HepG2 (cell line): ENCODE data around the gene RTCA. TPM values are rescaled to one million over a fixed set of nuclear protein-coding genes. Genes with fewer than 3 reads are reported as not detected.

Experiments used
- ARID2 ChIP-seq: sonication (generic); formaldehyde crosslinking; IDR thresholded peaks from 2 replicates; pipeline ENCODE4 v1.8.1; 2022; ENCODE audit warnings: mild to moderate bottlenecking, missing genetic modification reagents, borderline replicate concordance
- FOXK2 ChIP-seq: fragments of 450-650 bp; IDR thresholded peaks from 2 replicates; pipeline ENCODE4 v1.6.1; 2016
- HDAC2 ChIP-seq: sonication (generic); formaldehyde crosslinking; IDR thresholded peaks from 2 replicates; pipeline ENCODE4 v1.4.0; 2020; ENCODE audit warnings: missing genetic modification reagents
- MED13 ChIP-seq: sonication (generic); formaldehyde crosslinking; IDR thresholded peaks from 2 replicates; pipeline ENCODE4 v1.5.0; 2020; ENCODE audit warnings: missing genetic modification reagents
- NFYC ChIP-seq: IDR thresholded peaks from 2 replicates; pipeline ENCODE4 v1.6.1; 2016; ENCODE audit warnings: missing genetic modification reagents, missing compliant biosample characterization
- NRL ChIP-seq: sonication (generic); formaldehyde crosslinking; IDR thresholded peaks from 2 replicates; pipeline ENCODE4 v1.5.0; 2020; ENCODE audit warnings: missing genetic modification reagents, mild to moderate bottlenecking, moderate library complexity, borderline replicate concordance
- POLR2AphosphoS2 ChIP-seq: IDR thresholded peaks from 2 replicates; pipeline ENCODE4 v1.6.1; 2011; ENCODE audit warnings: low read depth, low read length, improper control_type of control experiment
- SETDB1 ChIP-seq: sonication (generic); formaldehyde crosslinking; IDR thresholded peaks from 2 replicates; pipeline ENCODE4 v1.5.1; 2020; ENCODE audit warnings: missing genetic modification reagents, mild to moderate bottlenecking, borderline replicate concordance
- SYNCRIP ChIP-seq: fragments of 200-400 bp; formaldehyde crosslinking; IDR thresholded peaks from 2 replicates; pipeline ENCODE4 v1.6.1; 2018; ENCODE audit warnings: mild to moderate bottlenecking, low read depth, low read length; ENCODE audit not compliant: insufficient read depth
- TOPORS ChIP-seq: sonication (generic); formaldehyde crosslinking; IDR thresholded peaks from 2 replicates; pipeline ENCODE4 v1.8.0; 2023; ENCODE audit warnings: mild to moderate bottlenecking, missing genetic modification reagents
- ZBTB7A ChIP-seq: sonication (generic); formaldehyde crosslinking; IDR thresholded peaks from 2 replicates; pipeline ENCODE4 v1.8.0; 2022; ENCODE audit warnings: mild to moderate bottlenecking, missing genetic modification reagents
- ZNF10 ChIP-seq: sonication (generic); formaldehyde crosslinking; IDR thresholded peaks from 2 replicates; pipeline ENCODE4 v1.4.0; 2020; ENCODE audit warnings: mild to moderate bottlenecking, low read depth, missing genetic modification reagents, borderline replicate concordance
- ZNF207 ChIP-seq: fragments of 450-650 bp; IDR thresholded peaks from 2 replicates; pipeline ENCODE4 v1.6.1; 2016; ENCODE audit warnings: antibody characterized with exemption, borderline replicate concordance
- ZNF274 ChIP-seq: sonication (generic); formaldehyde crosslinking; IDR thresholded peaks from 2 replicates; pipeline ENCODE4 v1.5.1; 2020; ENCODE audit warnings: mild to moderate bottlenecking, missing genetic modification reagents
- ZNF451 ChIP-seq: sonication (generic); formaldehyde crosslinking; IDR thresholded peaks from 2 replicates; pipeline ENCODE4 v1.5.0; 2020; ENCODE audit warnings: mild to moderate bottlenecking, missing genetic modification reagents
- ZNF562 ChIP-seq: sonication (generic); formaldehyde crosslinking; IDR thresholded peaks from 2 replicates; pipeline ENCODE4 v1.8.0; 2022; ENCODE audit warnings: missing genetic modification reagents, borderline replicate concordance
- ZNF703 ChIP-seq: sonication (generic); formaldehyde crosslinking; IDR thresholded peaks from 2 replicates; pipeline ENCODE4 v1.5.1; 2020; ENCODE audit warnings: missing genetic modification reagents, mild to moderate bottlenecking, moderate library complexity, borderline replicate concordance
- ZNF713 ChIP-seq: sonication (generic); formaldehyde crosslinking; IDR thresholded peaks from 2 replicates; pipeline ENCODE4 v1.4.0; 2020; ENCODE audit warnings: mild to moderate bottlenecking, missing genetic modification reagents
- ZSCAN31 ChIP-seq: sonication (generic); formaldehyde crosslinking; IDR thresholded peaks from 2 replicates; pipeline ENCODE4 v1.5.0; 2020; ENCODE audit warnings: low read depth, mild to moderate bottlenecking, missing genetic modification reagents
- polyA plus RNA-seq, 8 experiments: library from polyadenylated mRNA; depleted of rRNA in 3 of 8; stranded (reverse) in 7 of 8; unstranded in 1 of 8; fragments of >200 nt; fragmentation: Illumina TruSeq in 4 of 8; extraction: Trizol in 4 of 8; gene quantifications; 2 replicates each; pipeline versions ENCODE4 v1.2.1 to v1.2.3, GENCODE V29; 2011 to 2016; ENCODE audit warnings: low read depth in 4 of 8, missing spikeins in 1 of 8, mixed read lengths in 1 of 8; ENCODE audit not compliant: insufficient read depth in 1 of 8
- total RNA-seq, 5 experiments: library from RNA; depleted of rRNA; stranded (reverse); fragments of >200 nt; fragmentation: Illumina TruSeq; extraction: Trizol; gene quantifications; 2 replicates each; pipeline ENCODE4 v1.2.3, GENCODE V29; 2016; ENCODE audit warnings: low read depth in 1 of 5
- TF ChIP-seq, protein P1 (sequence below): sonication (generic); formaldehyde crosslinking; IDR thresholded peaks from 2 replicates; pipeline ENCODE4 v1.8.0; 2022; ENCODE audit warnings: mild to moderate bottlenecking, missing genetic modification reagents, borderline replicate concordance
- TF ChIP-seq, protein P2 (sequence below): IDR thresholded peaks from 2 replicates; pipeline ENCODE4 v1.6.1; 2016; ENCODE audit warnings: missing biosample characterization, missing genetic modification reagents, low read depth
- TF ChIP-seq, protein P3 (sequence below): sonication (generic); formaldehyde crosslinking; IDR thresholded peaks from 2 replicates; pipeline ENCODE4 v1.8.0; 2022; ENCODE audit warnings: missing genetic modification reagents, mild to moderate bottlenecking, borderline replicate concordance
- TF ChIP-seq, protein P4 (sequence below): sonication (generic); formaldehyde crosslinking; IDR thresholded peaks from 2 replicates; pipeline ENCODE4 v1.4.0; 2020; ENCODE audit warnings: missing genetic modification reagents, borderline replicate concordance

Gene RTCA
- total and polyA plus RNA-seq, 2 of the 13 experiments (the other 11 are each of a cell fraction or from before 2014, with no cell fraction given) = 22.7 to 31.0 TPM

DNA sequence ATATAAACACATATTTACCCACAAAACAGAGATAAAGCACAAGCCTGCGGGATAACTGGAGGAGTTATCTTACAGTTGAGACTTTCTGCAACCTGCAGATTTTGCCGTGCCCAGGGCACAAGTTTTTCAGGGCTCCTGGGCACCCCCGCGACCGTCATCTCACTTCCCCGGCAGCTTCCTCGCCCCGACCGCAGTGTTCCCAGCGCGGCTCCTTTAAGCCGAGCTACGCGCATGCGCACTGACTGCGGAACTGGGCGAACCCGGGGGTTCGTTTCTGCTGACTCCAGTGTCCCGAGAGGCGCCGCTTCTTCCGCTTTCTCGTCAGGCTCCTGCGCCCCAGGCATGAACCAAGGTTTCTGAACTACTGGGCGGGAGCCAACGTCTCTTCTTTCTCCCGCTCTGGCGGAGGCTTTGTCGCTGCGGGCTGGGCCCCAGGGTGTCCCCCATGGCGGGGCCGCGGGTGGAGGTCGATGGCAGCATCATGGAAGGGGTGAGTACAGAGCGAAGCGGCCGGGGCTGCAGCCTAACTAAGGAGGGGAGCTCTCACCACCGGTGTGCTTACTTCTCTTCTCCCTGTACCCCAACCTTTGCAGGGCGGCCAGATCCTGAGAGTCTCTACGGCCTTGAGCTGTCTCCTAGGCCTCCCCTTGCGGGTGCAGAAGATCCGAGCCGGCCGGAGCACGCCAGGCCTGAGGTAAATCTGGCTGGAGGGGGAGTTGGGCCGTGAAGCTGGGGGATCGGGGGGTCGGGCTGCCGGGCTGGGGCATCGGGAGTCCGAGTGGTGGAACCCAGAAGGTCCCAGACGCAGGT, at the start of gene RTCA (continued):
- TF ChIP-seq ZBTB7A (CRISPR knock-in tag) (no peak), ZNF207 (no peak), FOXK2 (no peak), HDAC2 (CRISPR knock-in tag) (peak; percentile 50; the same call in 1 of the 2 replicates), ZNF451 (CRISPR knock-in tag) (peak; percentile 71; the same call in 1 of the 2 replicates), SETDB1 (CRISPR knock-in tag) (no peak), ZNF562 (CRISPR knock-in tag) (no peak), ZSCAN31 (no peak), ARID2 (CRISPR knock-in tag) (no peak; the same call in 1 of the 2 replicates), ZNF703 (CRISPR knock-in tag) (no peak), ZNF713 (CRISPR knock-in tag) (no peak), SYNCRIP (no peak), NFYC (CRISPR knock-in tag) (no peak; the same call in 1 of the 2 replicates), TOPORS (no peak; the same call in 1 of the 2 replicates), NRL (peak; percentile 82; the same call in 1 of the 2 replicates), ZNF10 (CRISPR knock-in tag) (no peak), MED13 (CRISPR knock-in tag) (0 out of 2 replicates have a peak, but pooled peaks have one; percentile 73), POLR2AphosphoS2 (no peak), ZNF274 (CRISPR knock-in tag) (peak; percentile 33; the same call in 1 of the 2 replicates)
- TF ChIP-seq, protein P1, sequence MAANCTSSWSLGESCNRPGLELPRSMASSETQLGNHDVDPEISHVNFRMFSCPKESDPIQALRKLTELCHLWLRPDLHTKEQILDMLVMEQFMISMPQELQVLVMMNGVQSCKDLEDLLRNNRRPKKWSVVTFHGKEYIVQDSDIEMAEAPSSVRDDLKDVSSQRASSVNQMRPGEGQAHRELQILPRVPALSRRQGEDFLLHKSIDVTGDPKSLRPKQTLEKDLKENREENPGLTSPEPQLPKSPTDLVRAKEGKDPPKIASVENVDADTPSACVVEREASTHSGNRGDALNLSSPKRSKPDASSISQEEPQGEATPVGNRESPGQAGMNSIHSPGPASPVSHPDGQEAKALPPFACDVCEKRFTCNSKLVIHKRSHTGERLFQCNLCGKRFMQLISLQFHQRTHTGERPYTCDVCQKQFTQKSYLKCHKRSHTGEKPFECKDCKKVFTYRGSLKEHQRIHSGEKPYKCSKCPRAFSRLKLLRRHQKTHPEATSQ (CRISPR knock-in tag) = peak; percentile 72; the same call in 1 of the 2 replicates
- TF ChIP-seq, protein P2, sequence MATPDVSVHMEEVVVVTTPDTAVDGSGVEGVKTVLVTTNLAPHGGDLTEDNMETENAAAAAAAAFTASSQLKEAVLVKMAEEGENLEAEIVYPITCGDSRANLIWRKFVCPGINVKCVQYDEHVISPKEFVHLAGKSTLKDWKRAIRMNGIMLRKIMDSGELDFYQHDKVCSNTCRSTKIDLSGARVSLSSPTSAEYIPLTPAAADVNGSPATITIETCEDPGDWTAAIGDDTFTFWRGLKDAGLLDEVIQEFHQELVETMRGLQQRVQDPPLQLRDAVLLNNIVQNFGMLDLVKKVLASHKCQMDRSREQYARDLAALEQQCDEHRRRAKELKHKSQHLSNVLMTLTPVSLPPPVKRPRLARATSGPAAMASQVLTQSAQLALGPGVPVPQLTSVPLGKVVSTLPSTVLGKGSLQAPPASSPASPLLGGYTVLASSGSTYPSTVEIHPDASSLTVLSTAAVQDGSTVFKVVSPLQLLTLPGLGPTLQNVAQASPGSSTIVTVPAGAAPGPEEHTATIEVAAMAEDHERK = no peak
- TF ChIP-seq, protein P3, sequence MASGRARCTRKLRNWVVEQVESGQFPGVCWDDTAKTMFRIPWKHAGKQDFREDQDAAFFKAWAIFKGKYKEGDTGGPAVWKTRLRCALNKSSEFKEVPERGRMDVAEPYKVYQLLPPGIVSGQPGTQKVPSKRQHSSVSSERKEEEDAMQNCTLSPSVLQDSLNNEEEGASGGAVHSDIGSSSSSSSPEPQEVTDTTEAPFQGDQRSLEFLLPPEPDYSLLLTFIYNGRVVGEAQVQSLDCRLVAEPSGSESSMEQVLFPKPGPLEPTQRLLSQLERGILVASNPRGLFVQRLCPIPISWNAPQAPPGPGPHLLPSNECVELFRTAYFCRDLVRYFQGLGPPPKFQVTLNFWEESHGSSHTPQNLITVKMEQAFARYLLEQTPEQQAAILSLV (CRISPR knock-in tag) = 0 out of 2 replicates have a peak, but pooled peaks have one; percentile 24
- TF ChIP-seq, protein P4, sequence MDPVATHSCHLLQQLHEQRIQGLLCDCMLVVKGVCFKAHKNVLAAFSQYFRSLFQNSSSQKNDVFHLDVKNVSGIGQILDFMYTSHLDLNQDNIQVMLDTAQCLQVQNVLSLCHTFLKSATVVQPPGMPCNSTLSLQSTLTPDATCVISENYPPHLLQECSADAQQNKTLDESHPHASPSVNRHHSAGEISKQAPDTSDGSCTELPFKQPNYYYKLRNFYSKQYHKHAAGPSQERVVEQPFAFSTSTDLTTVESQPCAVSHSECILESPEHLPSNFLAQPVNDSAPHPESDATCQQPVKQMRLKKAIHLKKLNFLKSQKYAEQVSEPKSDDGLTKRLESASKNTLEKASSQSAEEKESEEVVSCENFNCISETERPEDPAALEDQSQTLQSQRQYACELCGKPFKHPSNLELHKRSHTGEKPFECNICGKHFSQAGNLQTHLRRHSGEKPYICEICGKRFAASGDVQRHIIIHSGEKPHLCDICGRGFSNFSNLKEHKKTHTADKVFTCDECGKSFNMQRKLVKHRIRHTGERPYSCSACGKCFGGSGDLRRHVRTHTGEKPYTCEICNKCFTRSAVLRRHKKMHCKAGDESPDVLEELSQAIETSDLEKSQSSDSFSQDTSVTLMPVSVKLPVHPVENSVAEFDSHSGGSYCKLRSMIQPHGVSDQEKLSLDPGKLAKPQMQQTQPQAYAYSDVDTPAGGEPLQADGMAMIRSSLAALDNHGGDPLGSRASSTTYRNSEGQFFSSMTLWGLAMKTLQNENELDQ = no peak
